MCF 10A (cell line): ENCODE measurements around the gene TGFB2. TPM values are rescaled to one million over a fixed set of nuclear protein-coding genes. Genes with fewer than 3 reads are reported as not detected.
A peak's percentile ranks its signal among the peaks of the same experiment; 100 is the strongest.

Experiments used
- BruUV-seq: library from RNA; stranded (reverse); fragments of 400-500 nt; replicated peaks from 2 replicates; lab custom pipeline; 2021; lab: Mats Ljungman, UMichigan
- CTCF ChIA-PET: fragments of 300-600 bp; sonication (Branson Sonifier 250); formaldehyde crosslinking; extraction: SDS; loops from one replicate; lab custom pipeline; 2021; ENCODE audit warnings: antibody characterized with exemption, inconsistent platforms; lab: Yijun Ruan, JAX
- POLR2A ChIA-PET: fragments of 300-600, 350-650 bp; sonication (Branson Sonifier 250); formaldehyde crosslinking; extraction: SDS; loops from one replicate; lab custom pipeline; 2020; ENCODE audit warnings: antibody characterized with exemption, inconsistent platforms; lab: Yijun Ruan, JAX
- DNase-seq: peaks from one replicate; pipeline ENCODE4 v3.0.0-alpha.2; 2018; ENCODE audit not compliant: unreplicated experiment
- H3K27ac Mint-ChIP-seq: one replicate; pipeline ENCODE4 v1.8.0; 2022; ENCODE audit warnings: mild to moderate bottlenecking, low read depth, mixed read lengths; ENCODE audit not compliant: unreplicated experiment
- H3K27me3 Mint-ChIP-seq: one replicate; pipeline ENCODE4 v1.8.0; 2022; ENCODE audit warnings: mixed read lengths; ENCODE audit not compliant: insufficient read depth, unreplicated experiment
- H3K36me3 Mint-ChIP-seq: one replicate; pipeline ENCODE4 v1.8.0; 2022; ENCODE audit warnings: mild to moderate bottlenecking, moderate library complexity, mixed read lengths; ENCODE audit not compliant: insufficient read depth, unreplicated experiment
- H3K4me1 Mint-ChIP-seq: one replicate; pipeline ENCODE4 v1.8.0; 2022; ENCODE audit warnings: mixed read lengths; ENCODE audit not compliant: insufficient read depth, unreplicated experiment
- H3K4me3 Mint-ChIP-seq: one replicate; pipeline ENCODE4 v1.8.0; 2022; ENCODE audit warnings: mild to moderate bottlenecking, moderate library complexity, mixed read lengths; ENCODE audit not compliant: unreplicated experiment
- H3K9me3 Mint-ChIP-seq: one replicate; pipeline ENCODE4 v1.8.0; 2022; ENCODE audit warnings: mixed read lengths; ENCODE audit not compliant: unreplicated experiment
- intact Hi-C: fragments of 100-400 bp; cut with micrococcal nuclease; formaldehyde crosslinking; loops from 2 replicates; pipeline ENCODE4 v1.14.1; 2022
- total RNA-seq: library from RNA; stranded (reverse); gene quantifications from 2 replicates; pipeline ENCODE4 v1.2.3, GENCODE V29; 2022
- TF ChIP-seq, protein P1 (sequence below): fragments of 200-600 bp; IDR thresholded peaks from one replicate; pipeline ENCODE4 v1.8.0; 2022; ENCODE audit warnings: antibody characterized with exemption, mild to moderate bottlenecking; ENCODE audit not compliant: unreplicated experiment

TGFB2 gene
- total RNA-seq, 1 experiment from 2014 or later, result 6.3 TPM

DNA sequence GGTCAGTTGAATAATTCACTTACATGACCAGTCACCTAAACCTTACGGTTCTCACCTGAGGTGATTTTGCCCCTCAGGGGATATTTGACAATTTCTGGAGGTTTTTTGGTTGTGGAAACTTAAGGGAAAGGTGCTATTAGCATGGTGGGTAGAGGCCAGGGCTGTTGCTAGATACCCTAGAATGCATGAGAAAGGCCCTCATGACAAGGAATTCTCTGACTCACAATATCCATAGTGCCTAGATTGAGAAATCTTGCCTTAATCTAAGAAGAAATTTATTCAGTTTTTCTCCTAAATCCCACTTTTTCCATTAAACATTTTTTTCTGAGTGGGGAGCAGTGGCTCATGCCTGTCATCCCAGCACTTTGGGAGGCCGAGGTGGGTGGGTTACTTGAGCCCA lies 119.7 kb downstream of the TGFB2 start:
- Mint-ChIP-seq H3K9me3 (no peaks in the 10 kb centered on the region), H3K4me1 (peaks cover 28% of the 10 kb centered on the region), H3K4me3 (no peak overlapping the region), H3K27ac (no peak overlapping the region), H3K36me3 (no peaks in the 10 kb centered on the region), H3K27me3 (no peaks in the 10 kb centered on the region)
- intact Hi-C loops, result loop anchor here (5.0 kb wide), 2 partner anchors 72 to 242 kb away; no protein-coding TSS in a partner anchor
- ChIA-PET CTCF (interaction anchor here (0.6 kb wide), 1 partner anchor 350 kb away, joined by 3 read pairs; no protein-coding TSS in a partner anchor), POLR2A (no interaction called here)
- no TSS peak for BruUV-seq
- DNase-seq, result no peak
- TF ChIP-seq, protein P1, sequence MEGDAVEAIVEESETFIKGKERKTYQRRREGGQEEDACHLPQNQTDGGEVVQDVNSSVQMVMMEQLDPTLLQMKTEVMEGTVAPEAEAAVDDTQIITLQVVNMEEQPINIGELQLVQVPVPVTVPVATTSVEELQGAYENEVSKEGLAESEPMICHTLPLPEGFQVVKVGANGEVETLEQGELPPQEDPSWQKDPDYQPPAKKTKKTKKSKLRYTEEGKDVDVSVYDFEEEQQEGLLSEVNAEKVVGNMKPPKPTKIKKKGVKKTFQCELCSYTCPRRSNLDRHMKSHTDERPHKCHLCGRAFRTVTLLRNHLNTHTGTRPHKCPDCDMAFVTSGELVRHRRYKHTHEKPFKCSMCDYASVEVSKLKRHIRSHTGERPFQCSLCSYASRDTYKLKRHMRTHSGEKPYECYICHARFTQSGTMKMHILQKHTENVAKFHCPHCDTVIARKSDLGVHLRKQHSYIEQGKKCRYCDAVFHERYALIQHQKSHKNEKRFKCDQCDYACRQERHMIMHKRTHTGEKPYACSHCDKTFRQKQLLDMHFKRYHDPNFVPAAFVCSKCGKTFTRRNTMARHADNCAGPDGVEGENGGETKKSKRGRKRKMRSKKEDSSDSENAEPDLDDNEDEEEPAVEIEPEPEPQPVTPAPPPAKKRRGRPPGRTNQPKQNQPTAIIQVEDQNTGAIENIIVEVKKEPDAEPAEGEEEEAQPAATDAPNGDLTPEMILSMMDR, result no peak

DNA sequence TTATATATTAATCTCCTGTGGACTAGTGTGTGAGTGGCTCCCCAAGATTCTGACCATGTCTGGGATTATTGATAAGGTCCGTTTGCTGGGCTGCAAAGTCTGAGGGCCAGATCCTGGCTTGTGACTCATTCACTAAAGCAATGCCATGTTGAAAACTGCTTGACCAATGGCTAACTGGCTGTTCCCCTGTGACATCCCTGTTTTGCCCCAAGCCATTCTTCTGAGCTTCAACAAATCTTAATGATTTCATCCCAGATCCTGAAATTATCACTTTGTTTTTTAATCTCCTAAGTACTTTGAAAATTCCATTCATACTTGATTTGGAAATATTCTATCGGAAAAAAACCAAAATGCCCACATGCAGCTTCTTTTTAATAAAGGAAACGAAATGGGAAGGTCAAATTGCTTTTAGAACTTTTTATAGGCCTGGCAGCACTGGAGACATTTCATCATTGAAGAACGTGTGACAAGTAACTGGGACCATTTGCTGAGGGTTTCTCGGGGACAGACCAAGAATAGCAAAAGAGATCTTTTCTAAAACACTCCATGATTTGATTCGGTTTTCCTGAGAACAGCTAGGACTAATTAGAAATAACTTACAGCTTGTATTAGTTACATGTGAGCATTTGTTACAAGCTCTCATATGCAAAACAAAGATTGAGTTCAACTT lies 121.3 kb downstream of the TGFB2 start:
- CTCF ChIA-PET, result interaction anchor here (0.6 to 0.8 kb wide), 2 partner anchors 16 to 257 kb away, joined by 3 to 4 read pairs; no protein-coding TSS in a partner anchor
- Mint-ChIP-seq H3K4me1 (peaks cover 18% of the 10 kb centered on the region), H3K9me3 (no peaks in the 10 kb centered on the region), H3K27ac (no peak overlapping the region), H3K36me3 (no peaks in the 10 kb centered on the region), H3K4me3 (no peak overlapping the region), H3K27me3 (no peaks in the 10 kb centered on the region)
- no peak for DNase-seq
- TF ChIP-seq, protein P1, result no peak
- BruUV-seq, result no TSS peak
- POLR2A ChIA-PET, result interaction anchor here (0.6 to 1.7 kb wide), 5 partner anchors 10 to 101 kb away, joined by 3 to 5 read pairs (median 3); no protein-coding TSS in a partner anchor
- intact Hi-C loops, result no loop called here

DNA sequence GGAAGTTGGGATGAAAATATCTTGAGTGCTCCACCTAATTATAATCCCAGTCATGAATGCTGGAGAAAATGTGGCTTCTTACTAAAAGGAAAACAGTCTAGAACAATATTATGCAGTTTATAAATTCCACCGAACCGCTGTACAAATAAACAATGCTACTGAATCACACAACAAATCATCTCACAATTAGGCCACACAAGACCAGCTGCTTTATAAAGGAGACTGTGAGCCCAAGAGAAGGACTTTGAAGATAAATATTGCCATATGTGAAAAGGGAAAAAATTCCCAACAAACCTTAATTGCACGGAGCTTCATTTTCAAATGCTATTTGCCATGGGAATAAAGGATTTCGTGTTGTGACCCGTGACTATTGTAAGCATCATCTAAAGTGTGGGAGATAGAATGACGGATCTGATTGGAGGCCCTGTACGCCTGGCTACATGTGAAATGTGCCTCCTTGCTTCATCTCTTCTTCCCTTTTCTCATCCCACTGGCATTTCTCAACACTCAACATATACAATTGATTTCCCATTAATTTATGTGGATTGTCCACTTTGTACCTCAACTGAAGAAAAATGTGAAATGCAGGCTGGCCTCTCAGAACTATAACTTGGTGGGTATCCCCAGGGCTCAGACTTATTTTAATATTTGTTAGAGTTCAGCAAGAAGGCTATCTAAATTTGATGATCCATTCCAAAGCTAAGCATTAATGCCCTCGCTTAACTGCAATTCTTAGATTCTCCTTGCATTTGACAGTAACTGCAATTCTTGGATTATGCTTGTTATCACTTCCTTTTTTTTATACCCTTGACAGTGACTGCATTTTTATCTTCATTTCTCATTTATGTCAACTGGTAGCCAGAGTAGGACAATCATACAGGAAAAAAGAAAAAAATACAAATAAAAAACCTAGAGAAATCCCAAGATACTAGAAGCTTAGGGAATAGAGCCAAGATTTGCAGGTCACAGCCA lies 122.3 kb downstream of the TGFB2 start:
- TF ChIP-seq, protein P1, result no peak
- H3K27ac Mint-ChIP-seq, result no peak overlapping the region
- no peaks in the 10 kb centered on the region for H3K36me3 Mint-ChIP-seq
- ChIA-PET CTCF (interaction anchor here (0.6 to 1.3 kb wide), 4 partner anchors 11 to 109 kb away, joined by 3 to 6 read pairs (median 4); no protein-coding TSS in a partner anchor), POLR2A (interaction anchor here (0.6 to 1.7 kb wide), 5 partner anchors 7 to 94 kb away, joined by 3 to 6 read pairs (median 3); no protein-coding TSS in a partner anchor)
- H3K4me3 Mint-ChIP-seq, result no peak overlapping the region
- intact Hi-C loops, result no loop called here
- H3K9me3 Mint-ChIP-seq, result no peaks in the 10 kb centered on the region
- H3K27me3 Mint-ChIP-seq, result no peaks in the 10 kb centered on the region
- H3K4me1 Mint-ChIP-seq, result peaks cover 14% of the 10 kb centered on the region
- peak; percentile 47 for DNase-seq
- BruUV-seq, result no TSS peak
